GM12878 (cell line): Measurements from ENCODE around the gene NFATC2.

Source experiments
- BACH1 ChIP-seq: fragments of 450-650 bp; IDR thresholded peaks from 2 replicates; pipeline ENCODE4 v1.6.1; 2017; ENCODE audit warnings: mild to moderate bottlenecking, borderline replicate concordance
- CHD2 ChIP-seq: IDR thresholded peaks from 2 replicates; pipeline ENCODE4 v1.6.1; 2011; ENCODE audit warnings: low read depth, low read length, improper control_type of control experiment, borderline replicate concordance
- CTCF ChIP-seq, 3 experiments: IDR thresholded peaks in 2 of 3; conservative IDR thresholded peaks in 1 of 3; 2 replicates each; pipeline ENCODE4 v1.5.1; 2011; ENCODE audit warnings: low read depth in 3 of 3, low read length in 3 of 3, mild to moderate bottlenecking in 3 of 3, control low read depth in 2 of 3, moderate library complexity in 2 of 3, inconsistent platforms in 1 of 3, mixed read lengths in 1 of 3; ENCODE audit not compliant: control insufficient read depth in 2 of 3, insufficient read depth in 1 of 3; ENCODE audit errors: extremely low read depth in 1 of 3
- DPF2 ChIP-seq: fragments of 450-650 bp; IDR thresholded peaks from 2 replicates; pipeline ENCODE4 v1.6.1; 2017; ENCODE audit warnings: mild to moderate bottlenecking
- ESRRA ChIP-seq: IDR thresholded peaks from 2 replicates; pipeline ENCODE4 v1.6.1; 2012; ENCODE audit warnings: mild to moderate bottlenecking, low read length, improper control_type of control experiment
- MTA3 ChIP-seq: IDR thresholded peaks from 2 replicates; pipeline ENCODE4 v1.6.1; 2012; ENCODE audit warnings: low read length, inconsistent platforms, borderline replicate concordance
- NR2C2 ChIP-seq: IDR thresholded peaks from 2 replicates; pipeline ENCODE4 v1.6.1; 2011; ENCODE audit warnings: borderline replicate concordance, low read depth; ENCODE audit not compliant: control insufficient read depth, insufficient read length
- POLR2A ChIP-seq: IDR thresholded peaks from 2 replicates; pipeline ENCODE4 v1.6.1; 2011; ENCODE audit warnings: low read depth, mild to moderate bottlenecking, low read length
- SIX5 ChIP-seq: IDR thresholded peaks from 2 replicates; pipeline ENCODE4 v1.6.1; 2011; ENCODE audit warnings: mild to moderate bottlenecking, low read depth, low read length, moderate library complexity; ENCODE audit not compliant: severe bottlenecking
- TAF1 ChIP-seq: IDR thresholded peaks from 2 replicates; pipeline ENCODE4 v1.6.1; 2011; ENCODE audit warnings: mild to moderate bottlenecking, low read depth, low read length, borderline replicate concordance
- TBL1XR1 ChIP-seq: IDR thresholded peaks from 2 replicates; pipeline ENCODE4 v1.6.1; 2012; ENCODE audit warnings: low read depth, low read length, improper control_type of control experiment
- ZNF384 ChIP-seq: IDR thresholded peaks from 2 replicates; pipeline ENCODE4 v1.6.1; 2012; ENCODE audit warnings: low read depth, mild to moderate bottlenecking, low read length, improper control_type of control experiment, borderline replicate concordance

GRCh38 chr20:51432251-51432784 is 110.2 kb downstream of the NFATC2 start:
- TF ChIP-seq DPF2, result no peak
- no peak for TF ChIP-seq CHD2
- no peak for TF ChIP-seq SIX5
- TF ChIP-seq ZNF384, result no peak
- no peak for TF ChIP-seq POLR2A
- TF ChIP-seq CTCF (IDR thresholded peaks at IDR 0.05 in 2 of 3, conservative IDR thresholded peaks at IDR 0.05 in 1 of 3; ENCODE audit: control insufficient read depth in 2 of 3, extremely low read depth in 1 of 3, insufficient read depth in 1 of 3, low read depth in 3 of 3, low read length in 3 of 3), result no peak
- no peak for TF ChIP-seq MTA3
- TF ChIP-seq NR2C2, result no peak
- TF ChIP-seq ESRRA, result no peak
- TF ChIP-seq BACH1, result no peak
- no peak for TF ChIP-seq TBL1XR1
- TF ChIP-seq TAF1, result no peak
